H9 (cell line): Measurements from ENCODE around the gene NXN. TPM values are rescaled to one million over a fixed set of nuclear protein-coding genes. Genes with fewer than 3 reads are reported as not detected.

Experiments used
- DNase-seq: peaks from one replicate; pipeline ENCODE4 v3.0.0-alpha.2; 2017
- H2AFZ ChIP-seq: one replicate; pipeline ENCODE4 v1.6.1; 2013; ENCODE audit warnings: mild to moderate bottlenecking, low read length, control low read depth, moderate library complexity
- H2AK5ac ChIP-seq: 2 replicates; pipeline ENCODE4 v1.6.1; 2013; ENCODE audit warnings: low read length, control low read depth, mixed read lengths; ENCODE audit not compliant: insufficient read length
- H2BK120ac ChIP-seq: one replicate; pipeline ENCODE4 v1.6.1; 2013; ENCODE audit warnings: low read depth, mild to moderate bottlenecking, low read length, control low read depth, inconsistent platforms; ENCODE audit not compliant: poor library complexity, severe bottlenecking
- H2BK12ac ChIP-seq: 2 replicates; pipeline ENCODE4 v1.6.1; 2013; ENCODE audit warnings: low read length, control low read depth, mixed read lengths, low read depth; ENCODE audit not compliant: insufficient read length
- H2BK15ac ChIP-seq: 2 replicates; pipeline ENCODE4 v1.6.1; 2013; ENCODE audit warnings: low read depth, low read length, control low read depth
- H2BK20ac ChIP-seq: one replicate; pipeline ENCODE4 v1.6.1; 2013; ENCODE audit warnings: low read depth, mild to moderate bottlenecking, low read length, control low read depth, inconsistent platforms; ENCODE audit not compliant: poor library complexity, severe bottlenecking
- H2BK5ac ChIP-seq: 2 replicates; pipeline ENCODE4 v1.6.1; 2013; ENCODE audit warnings: low read length, control low read depth, mixed read lengths; ENCODE audit not compliant: insufficient read length
- H3K14ac ChIP-seq: 2 replicates; pipeline ENCODE4 v1.6.1; 2013; ENCODE audit warnings: low read length, control low read depth; ENCODE audit not compliant: insufficient read depth
- H3K18ac ChIP-seq: 2 replicates; pipeline ENCODE4 v1.6.1; 2013; ENCODE audit warnings: low read depth, mild to moderate bottlenecking, mixed read lengths, low read length, control low read depth; ENCODE audit not compliant: insufficient read length
- H3K23ac ChIP-seq: 2 replicates; pipeline ENCODE4 v1.6.1; 2013; ENCODE audit warnings: low read length, control low read depth, mixed read lengths, low read depth; ENCODE audit not compliant: insufficient read length
- H3K23me2 ChIP-seq: 2 replicates; pipeline ENCODE4 v1.6.1; 2013; ENCODE audit warnings: low read depth, mild to moderate bottlenecking, mixed read lengths, low read length, control low read depth; ENCODE audit not compliant: insufficient read length, poor library complexity, severe bottlenecking
- H3K27ac ChIP-seq: 2 replicates; pipeline ENCODE4 v1.5.1; 2013; ENCODE audit warnings: low read length, control low read depth, mixed read lengths, low read depth; ENCODE audit not compliant: insufficient read length
- H3K27me3 ChIP-seq: 2 replicates; pipeline ENCODE4 v1.6.1; 2013; ENCODE audit warnings: low read length, control low read depth, inconsistent platforms; ENCODE audit not compliant: insufficient read depth
- H3K4ac ChIP-seq: 2 replicates; pipeline ENCODE4 v1.6.1; 2013; ENCODE audit warnings: low read depth, mild to moderate bottlenecking, control low read depth, inconsistent platforms, low read length, moderate library complexity
- H3K4me1 ChIP-seq: 2 replicates; pipeline ENCODE4 v1.6.1; 2013; ENCODE audit warnings: low read length, control low read depth, inconsistent platforms; ENCODE audit not compliant: insufficient read depth
- H3K4me2 ChIP-seq: 2 replicates; pipeline ENCODE4 v1.6.1; 2013; ENCODE audit warnings: low read length, control low read depth, mixed read lengths; ENCODE audit not compliant: insufficient read length, insufficient read depth
- H3K56ac ChIP-seq: 2 replicates; pipeline ENCODE4 v1.6.1; 2013; ENCODE audit warnings: low read depth, mild to moderate bottlenecking, mixed read lengths, low read length, control low read depth; ENCODE audit not compliant: insufficient read length
- H3K79me1 ChIP-seq: 2 replicates; pipeline ENCODE4 v1.6.1; 2013; ENCODE audit warnings: low read depth, mild to moderate bottlenecking, moderate library complexity, low read length, control low read depth, inconsistent platforms; ENCODE audit not compliant: insufficient read depth, poor library complexity, severe bottlenecking
- H3K79me2 ChIP-seq: 2 replicates; pipeline ENCODE4 v1.6.1; 2013; ENCODE audit warnings: low read length, control low read depth, inconsistent platforms; ENCODE audit not compliant: insufficient read depth
- H3K9ac ChIP-seq: 2 replicates; pipeline ENCODE4 v1.6.1; 2013; ENCODE audit warnings: low read length, control low read depth, mixed read lengths; ENCODE audit not compliant: insufficient read length; ENCODE audit errors: extremely low read depth
- H3K9me3 ChIP-seq: one replicate; pipeline ENCODE4 v1.6.1; 2013; ENCODE audit warnings: low read depth, low read length, inconsistent platforms; ENCODE audit not compliant: control insufficient read depth
- H3T11ph ChIP-seq: one replicate; pipeline ENCODE4 v1.6.1; 2013; ENCODE audit warnings: mild to moderate bottlenecking, low read length, control low read depth, inconsistent platforms
- H4K20me1 ChIP-seq: one replicate; pipeline ENCODE4 v1.6.1; 2013; ENCODE audit not compliant: control insufficient read depth, insufficient read length, insufficient read depth
- H4K5ac ChIP-seq: 2 replicates; pipeline ENCODE4 v1.6.1; 2013; ENCODE audit warnings: low read depth, mild to moderate bottlenecking, mixed read lengths, low read length, control low read depth; ENCODE audit not compliant: insufficient read length
- H4K8ac ChIP-seq: replicated peaks from 2 replicates; pipeline ENCODE4 v1.6.1; 2013; ENCODE audit warnings: low read length, control low read depth, mixed read lengths, low read depth; ENCODE audit not compliant: insufficient read length
- H4K91ac ChIP-seq: 2 replicates; pipeline ENCODE4 v1.6.1; 2013; ENCODE audit warnings: low read depth, mild to moderate bottlenecking, moderate library complexity, mixed read lengths, low read length, control low read depth; ENCODE audit not compliant: insufficient read length
- H3K27ac Mint-ChIP-seq, 3 experiments: 2 replicates in 2 of 3; 3 replicates in 1 of 3; pipeline ENCODE4 v1.8.0; 2020 to 2021; ENCODE audit warnings: mixed read lengths in 3 of 3, mild to moderate bottlenecking in 1 of 3, moderate library complexity in 1 of 3
- H3K27me3 Mint-ChIP-seq: 2 replicates; pipeline ENCODE4 v1.8.0; 2021; ENCODE audit warnings: low read depth, mild to moderate bottlenecking, moderate library complexity, mixed read lengths
- H3K36me3 Mint-ChIP-seq, 3 experiments: 2 replicates in 2 of 3; 3 replicates in 1 of 3; pipeline ENCODE4 v1.8.0; 2020 to 2021; ENCODE audit warnings: low read depth in 3 of 3, mixed read lengths in 3 of 3; ENCODE audit not compliant: insufficient read depth in 1 of 3
- H3K4me1 Mint-ChIP-seq, 2 experiments: 2 replicates each; pipeline ENCODE4 v1.8.0; 2020; ENCODE audit warnings: mixed read lengths in 2 of 2
- H3K4me3 Mint-ChIP-seq, 2 experiments: 2 replicates in 1 of 2; 3 replicates in 1 of 2; pipeline ENCODE4 v1.8.0; 2020 to 2021; ENCODE audit warnings: mild to moderate bottlenecking in 2 of 2, mixed read lengths in 2 of 2, moderate library complexity in 1 of 2
- H3K9me3 Mint-ChIP-seq, 2 experiments: 2 replicates in 1 of 2; 3 replicates in 1 of 2; pipeline ENCODE4 v1.8.0; 2020; ENCODE audit warnings: mild to moderate bottlenecking in 2 of 2, mixed read lengths in 2 of 2, moderate library complexity in 1 of 2
- WGBS: extraction: QIAGEN DNeasy Blood & Tissue Kit; methylation state at CpG from one replicate; pipeline ENCODE4 v1.1.7; 2013; ENCODE audit warnings: missing lambda C conversion rate, low lambda C conversion rate, mixed read lengths; ENCODE audit not compliant: insufficient read length; ENCODE audit errors: extremely low coverage; 5-methylcytosine and 5-hydroxymethylcytosine counted together
- total RNA-seq: library from RNA; stranded (reverse); gene quantifications from 2 replicates; pipeline ENCODE4 v1.2.1, GENCODE V29; 2021
- TF ChIP-seq, protein P1 (sequence below): fragments of 200-600 bp; sonication (generic); conservative IDR thresholded peaks from 3 replicates; pipeline ENCODE4 v1.8.0; 2021; ENCODE audit warnings: antibody characterized with exemption, mild to moderate bottlenecking

NXN gene
- total RNA-seq, 1 experiment from 2014 or later: 93.6 TPM

DNA sequence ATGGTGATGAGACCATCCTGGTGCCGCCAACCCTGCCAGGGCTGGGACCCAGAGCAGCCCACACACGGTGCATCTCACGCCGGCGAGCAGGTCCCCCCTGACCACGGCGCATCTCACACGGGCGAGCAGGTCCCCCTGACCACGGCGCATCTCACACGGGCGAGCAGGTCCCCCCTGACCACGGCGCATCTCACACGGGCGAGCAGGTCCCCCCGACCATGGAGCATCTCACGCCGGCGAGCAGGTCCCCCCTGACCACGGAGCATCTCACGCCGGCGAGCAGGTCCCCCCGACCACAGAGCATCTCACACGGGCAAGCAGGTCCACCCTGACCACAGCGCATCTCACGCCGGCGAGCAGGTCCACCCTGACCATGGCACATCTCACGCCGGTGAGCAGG lies 138.3 kb downstream of the NXN start:
- H3K27me3 Mint-ChIP-seq: no peaks in the 10 kb centered on the region
- H4K20me1 ChIP-seq: no peaks in the 10 kb centered on the region

More for the DNA sequence above, 138.3 kb downstream of the NXN start:
- H3K36me3 Mint-ChIP-seq: peaks cover 5 to 23% (median 12%) of the 10 kb centered on the region in 3 experiments; a peak in 6 of 7 replicates
- H3K56ac ChIP-seq: no peak overlapping the region
- H2BK5ac ChIP-seq: no peak overlapping the region
- TF ChIP-seq, protein P1, sequence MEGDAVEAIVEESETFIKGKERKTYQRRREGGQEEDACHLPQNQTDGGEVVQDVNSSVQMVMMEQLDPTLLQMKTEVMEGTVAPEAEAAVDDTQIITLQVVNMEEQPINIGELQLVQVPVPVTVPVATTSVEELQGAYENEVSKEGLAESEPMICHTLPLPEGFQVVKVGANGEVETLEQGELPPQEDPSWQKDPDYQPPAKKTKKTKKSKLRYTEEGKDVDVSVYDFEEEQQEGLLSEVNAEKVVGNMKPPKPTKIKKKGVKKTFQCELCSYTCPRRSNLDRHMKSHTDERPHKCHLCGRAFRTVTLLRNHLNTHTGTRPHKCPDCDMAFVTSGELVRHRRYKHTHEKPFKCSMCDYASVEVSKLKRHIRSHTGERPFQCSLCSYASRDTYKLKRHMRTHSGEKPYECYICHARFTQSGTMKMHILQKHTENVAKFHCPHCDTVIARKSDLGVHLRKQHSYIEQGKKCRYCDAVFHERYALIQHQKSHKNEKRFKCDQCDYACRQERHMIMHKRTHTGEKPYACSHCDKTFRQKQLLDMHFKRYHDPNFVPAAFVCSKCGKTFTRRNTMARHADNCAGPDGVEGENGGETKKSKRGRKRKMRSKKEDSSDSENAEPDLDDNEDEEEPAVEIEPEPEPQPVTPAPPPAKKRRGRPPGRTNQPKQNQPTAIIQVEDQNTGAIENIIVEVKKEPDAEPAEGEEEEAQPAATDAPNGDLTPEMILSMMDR: no peak
- H2AFZ ChIP-seq: no peak overlapping the region
- no peaks in the 10 kb centered on the region for H3K4me1 ChIP-seq
- peaks cover 1% of the 10 kb centered on the region; the same call in 1 of the 2 replicates for H3K79me2 ChIP-seq
- H4K91ac ChIP-seq: no peak overlapping the region
- no peak overlapping the region for H4K8ac ChIP-seq
- H3K14ac ChIP-seq: no peak overlapping the region
- peaks cover 0 to 11% of the 10 kb centered on the region in 2 experiments; a peak in 2 of 5 replicates for H3K9me3 Mint-ChIP-seq
- H2AK5ac ChIP-seq: no peak overlapping the region
- no peak for DNase-seq
- no peak overlapping the region for H2BK20ac ChIP-seq
- no peaks in the 10 kb centered on the region for H3K9me3 ChIP-seq
- WGBS: no CpG with 5 or more reads among the region's 33 CpGs
- no peak overlapping the region for H2BK15ac ChIP-seq
- no peak overlapping the region for H3K4me2 ChIP-seq
- H3K79me1 ChIP-seq: peaks cover 6% of the 10 kb centered on the region
- H3K9ac ChIP-seq: no peak overlapping the region
- H3K23me2 ChIP-seq: peaks cover 4% of the 10 kb centered on the region
- no peak overlapping the region for H4K5ac ChIP-seq
- no peak overlapping the region for H3K4ac ChIP-seq
- no peak overlapping the region for H3K4me3 Mint-ChIP-seq
- no peak overlapping the region for H2BK120ac ChIP-seq
- no peaks in the 10 kb centered on the region for H3K27me3 ChIP-seq
- no peak overlapping the region for H2BK12ac ChIP-seq
- no peak overlapping the region for H3K18ac ChIP-seq
- no peak overlapping the region for H3K27ac ChIP-seq
- no peak overlapping the region for H3T11ph ChIP-seq
- no peak overlapping the region for H3K27ac Mint-ChIP-seq
- H3K4me1 Mint-ChIP-seq: peaks cover 6 to 9% of the 10 kb centered on the region in 2 experiments; a peak in 3 of 4 replicates
- no peak overlapping the region for H3K23ac ChIP-seq
